Fibroblast of villous mesenchyme (primary cell): ENCODE results near the gene CLN5. TPM values are rescaled to one million over a fixed set of nuclear protein-coding genes. Genes with fewer than 3 reads are reported as not detected.
"Not testable (repeated sequence)": the region's sequence is repeated elsewhere in the genome, so short reads cannot be mapped to it uniquely, and the experiment has no call there.

ENCODE experiments used
- DNase-seq: peaks from one replicate; pipeline ENCODE4 v3.0.0-alpha.2; 2010; ENCODE audit warnings: low read depth
- H3K4me3 ChIP-seq: 2 replicates; pipeline ENCODE4 v1.5.1; 2011; ENCODE audit warnings: low read depth, mild to moderate bottlenecking, low read length
- CTCF ChIP-seq: IDR thresholded peaks from 2 replicates; pipeline ENCODE4 v1.5.1; 2012; ENCODE audit warnings: low read depth, mild to moderate bottlenecking, low read length; ENCODE audit not compliant: insufficient read depth
- total RNA-seq: library from RNA; depleted of rRNA; stranded (reverse); fragments of >200 nt; gene quantifications from 2 replicates; pipeline ENCODE4 v1.2.3, GENCODE V29; 2012

The CLN5 gene
- total RNA-seq, 1 donor = 38.4 TPM

GRCh38 chr13:76954538-76954937, 37.3 kb upstream of the CLN5 start:
- DNase-seq = no peak
- H3K4me3 ChIP-seq = no peak overlapping the region
- no peak for TF ChIP-seq CTCF

GRCh38 chr13:76955193-76955592, 36.7 kb upstream of the CLN5 start:
- H3K4me3 ChIP-seq = no peak overlapping the region
- no peak for DNase-seq
- TF ChIP-seq CTCF = no peak

GRCh38 chr13:76955661-76956060, 36.2 kb upstream of the CLN5 start:
- no peak overlapping the region for H3K4me3 ChIP-seq
- no peak for TF ChIP-seq CTCF
- no peak for DNase-seq

GRCh38 chr13:76958841-76959432, 32.9 kb upstream of the CLN5 start:
- DNase-seq = no peak

GRCh38 chr13:76959734-76960133, 32.1 kb upstream of the CLN5 start:
- not testable (repeated sequence) for DNase-seq, H3K4me3 ChIP-seq

More at GRCh38 chr13:76958841-76959432, 32.9 kb upstream of the CLN5 start:
- TF ChIP-seq CTCF = no peak
- H3K4me3 ChIP-seq = no peak overlapping the region

GRCh38 chr13:76965759-76966421, 26.0 kb upstream of the CLN5 start:
- DNase-seq = peak; percentile 82
- H3K4me3 ChIP-seq = no peak overlapping the region
- TF ChIP-seq CTCF = no peak

GRCh38 chr13:76967031-76967430, 24.9 kb upstream of the CLN5 start:
- TF ChIP-seq CTCF = no peak
- no peak overlapping the region for H3K4me3 ChIP-seq
- DNase-seq = no peak
